Esophagus muscularis mucosa (tissue), 4 donors: Measurements from ENCODE around the gene CGB1. TPM values are rescaled to one million over a fixed set of nuclear protein-coding genes. Genes with fewer than 3 reads are reported as not detected.

ENCODE experiments used
- DNase-seq: peaks from one replicate; pipeline ENCODE4 v3.0.0-alpha.2; 2017; ENCODE audit errors: extremely low spot score
- H3K27ac ChIP-seq, 4 donors: fragments of 200-600 bp; sonication (generic); replicated peaks in 1 of 4; 1 replicate in 3 of 4; 2 replicates in 1 of 4; pipeline ENCODE4 v1.5.1; 2016 to 2019; ENCODE audit warnings: mild to moderate bottlenecking in 1 of 4
- H3K27me3 ChIP-seq, 4 donors: fragments of 200-600 bp; sonication (generic); one replicate each; pipeline versions ENCODE4 v1.5.1 to v1.6.0; 2016 to 2019
- H3K36me3 ChIP-seq, 4 donors: fragments of 200-600 bp; sonication (generic); one replicate each; pipeline ENCODE4 v1.5.1; 2016 to 2019
- H3K4me1 ChIP-seq, 4 donors: fragments of 200-600 bp; sonication (generic); one replicate each; pipeline ENCODE4 v1.5.1; 2016 to 2019
- H3K4me3 ChIP-seq, 4 donors: fragments of 200-600 bp; sonication (generic); 1 replicate in 2 of 4; 2 replicates in 2 of 4; pipeline ENCODE4 v1.5.1; 2016 to 2019; ENCODE audit warnings: mild to moderate bottlenecking in 4 of 4, moderate library complexity in 1 of 4
- H3K9me3 ChIP-seq, 4 donors: fragments of 200-600 bp; sonication (generic); 1 replicate in 3 of 4; 2 replicates in 1 of 4; pipeline ENCODE4 v1.5.1; 2016 to 2019
- CTCF ChIP-seq, 3 experiments: fragments of 200-600 bp in 2 of 3; fragments of 450-650 bp in 1 of 3; sonication (generic) in 2 of 3; IDR thresholded peaks; one replicate each; pipeline ENCODE4 v1.5.1; 2017 to 2019; ENCODE audit warnings: antibody characterized with exemption in 3 of 3, mild to moderate bottlenecking in 2 of 3, moderate library complexity in 1 of 3
- EP300 ChIP-seq: sonication (generic); formaldehyde crosslinking; IDR thresholded peaks from one replicate; pipeline ENCODE4 v1.6.1; 2017; ENCODE audit warnings: antibody characterized with exemption
- POLR2A ChIP-seq: fragments of 450-650 bp; IDR thresholded peaks from one replicate; pipeline ENCODE4 v1.6.1; 2017; ENCODE audit warnings: antibody characterized with exemption, moderate library complexity, mild to moderate bottlenecking, low read depth
- POLR2AphosphoS5 ChIP-seq, 2 donors: sonication (generic); formaldehyde crosslinking; IDR thresholded peaks; one replicate each; pipeline ENCODE4 v1.6.1; 2017; ENCODE audit warnings: antibody characterized with exemption in 2 of 2
- WGBS: methylation state at CpG from one replicate; pipeline ENCODE4 v1.1.5; 2018; 5-methylcytosine and 5-hydroxymethylcytosine counted together
- intact Hi-C: fragments of 100-400 bp; cut with DNase I; formaldehyde crosslinking; loops from one replicate; pipeline ENCODE4 v1.15.1; 2023
- total RNA-seq, 4 donors: library from RNA; depleted of rRNA; stranded (reverse); fragments of >200 nt; gene quantifications; one replicate each; pipeline versions ENCODE4 v1.1.0 to v1.2.1, GENCODE V29; 2016

CGB1 gene
- total RNA-seq, 4 donors from 2014 or later, result not detected

- TF ChIP-seq POLR2AphosphoS5 (IDR thresholded peaks at IDR 0.05) (no peak), EP300 (no peak), CTCF (IDR thresholded peaks at IDR 0.05) (no peak), POLR2A (no peak)
- WGBS, result 94% methylated on average over 27 of the region's 32 CpGs
- H3K36me3 ChIP-seq, result peaks cover 18 to 72% (median 66%) of the 10 kb centered on the region in 4 donors
- H3K9me3 ChIP-seq, result no peaks in the 10 kb centered on the region
- DNase-seq, result no peak
- H3K4me3 ChIP-seq, result no peak overlapping the region
- H3K27ac ChIP-seq, result no peak overlapping the region
- H3K27me3 ChIP-seq, result peaks cover 0 to 22% (median 4%) of the 10 kb centered on the region in 4 donors
- intact Hi-C loops, result no loop called here
- peaks cover 14 to 23% (median 21%) of the 10 kb centered on the region in 4 donors for H3K4me1 ChIP-seq
Observed at GRCh38 chr19:49014123-49014869, 22.4 kb downstream of the CGB1 start.

GRCh38 chr19:49011194-49011593, 25.5 kb downstream of the CGB1 start:
- no peaks in the 10 kb centered on the region for H3K9me3 ChIP-seq
- no peaks in the 10 kb centered on the region for H3K4me1 ChIP-seq
- H3K27me3 ChIP-seq, result no peaks in the 10 kb centered on the region
- intact Hi-C loops, result no loop called here
- TF ChIP-seq POLR2AphosphoS5 (IDR thresholded peaks at IDR 0.05), result no peak
- no peak for TF ChIP-seq EP300
- no peak for TF ChIP-seq CTCF (IDR thresholded peaks at IDR 0.05)
- TF ChIP-seq POLR2A, result no peak
- no peak overlapping the region for H3K4me3 ChIP-seq
- DNase-seq, result no peak
- 91% methylated on average over 15 of the region's 17 CpGs for WGBS
- H3K27ac ChIP-seq, result no peak overlapping the region
- H3K36me3 ChIP-seq, result peaks cover 34 to 98% (median 91%) of the 10 kb centered on the region in 4 donors

- no peaks in the 10 kb centered on the region for H3K4me1 ChIP-seq
- H3K9me3 ChIP-seq, result no peaks in the 10 kb centered on the region
- H3K4me3 ChIP-seq, result no peak overlapping the region
- WGBS, result 92% methylated on average over 18 of the region's 18 CpGs
- H3K36me3 ChIP-seq, result peaks cover 40 to 98% (median 91%) of the 10 kb centered on the region in 4 donors
- intact Hi-C loops, result no loop called here
- H3K27ac ChIP-seq, result no peak overlapping the region
- TF ChIP-seq POLR2A (no peak), CTCF (IDR thresholded peaks at IDR 0.05) (no peak), POLR2AphosphoS5 (IDR thresholded peaks at IDR 0.05) (no peak), EP300 (no peak)
- H3K27me3 ChIP-seq, result no peaks in the 10 kb centered on the region
- DNase-seq, result no peak
Observed at GRCh38 chr19:49010453-49010852, 26.2 kb downstream of the CGB1 start.

GRCh38 chr19:49009828-49010227, 26.9 kb downstream of the CGB1 start:
- Histone ChIP-seq H3K27me3 (no peaks in the 10 kb centered on the region), H3K36me3 (peaks cover 40 to 98% (median 91%) of the 10 kb centered on the region in 4 donors), H3K4me3 (no peak overlapping the region), H3K27ac (no peak overlapping the region), H3K4me1 (no peaks in the 10 kb centered on the region), H3K9me3 (no peaks in the 10 kb centered on the region)
- 93% methylated on average over 3 of the region's 18 CpGs for WGBS
- DNase-seq, result no peak
- intact Hi-C loops, result no loop called here
- no peak for TF ChIP-seq CTCF (IDR thresholded peaks at IDR 0.05)
- TF ChIP-seq POLR2AphosphoS5 (IDR thresholded peaks at IDR 0.05), result no peak
- TF ChIP-seq POLR2A, result no peak
- no peak for TF ChIP-seq EP300

GRCh38 chr19:49006905-49007304, 29.8 kb downstream of the CGB1 start:
- TF ChIP-seq EP300, result no peak
- TF ChIP-seq POLR2A, result no peak
- no peak for TF ChIP-seq POLR2AphosphoS5 (IDR thresholded peaks at IDR 0.05)
- TF ChIP-seq CTCF (IDR thresholded peaks at IDR 0.05), result no peak
- intact Hi-C loops, result no loop called here

More at GRCh38 chr19:49006905-49007304, 29.8 kb downstream of the CGB1 start:
- no peak overlapping the region for H3K27ac ChIP-seq
- no peaks in the 10 kb centered on the region for H3K4me1 ChIP-seq
- peaks cover 55 to 99% (median 92%) of the 10 kb centered on the region in 4 donors for H3K36me3 ChIP-seq
- H3K4me3 ChIP-seq, result no peak overlapping the region
- WGBS, result 95% methylated on average over 14 of the region's 22 CpGs
- no peaks in the 10 kb centered on the region for H3K27me3 ChIP-seq
- H3K9me3 ChIP-seq, result no peaks in the 10 kb centered on the region
- DNase-seq, result no peak
